Femur (tissue), 1 donor: ENCODE results near the gene BMP6.

Experiments used
- DNase-seq: peaks from one replicate; pipeline ENCODE4 v3.0.0-alpha.2; 2017

Gene BMP6

DNA sequence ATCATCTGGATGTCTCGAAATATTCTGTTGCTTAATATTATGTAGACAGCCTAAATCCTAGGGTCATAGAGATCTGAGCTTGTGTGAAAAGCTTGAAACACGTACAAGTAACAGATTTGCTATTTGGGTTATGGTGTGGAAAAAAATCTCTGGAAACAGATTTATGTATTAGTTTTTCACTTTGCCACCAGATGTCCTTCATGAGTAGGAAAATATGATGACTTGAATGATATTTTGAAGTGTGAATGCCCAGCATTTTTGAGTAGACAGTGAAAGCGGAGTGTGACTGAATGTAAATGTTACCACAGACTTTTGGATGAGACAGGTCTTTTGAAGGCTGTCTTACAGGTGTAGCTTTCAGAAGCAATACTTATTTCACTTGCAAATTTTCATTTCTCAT, 4.2 kb upstream of the BMP6 start:
- no peak for DNase-seq

DNA sequence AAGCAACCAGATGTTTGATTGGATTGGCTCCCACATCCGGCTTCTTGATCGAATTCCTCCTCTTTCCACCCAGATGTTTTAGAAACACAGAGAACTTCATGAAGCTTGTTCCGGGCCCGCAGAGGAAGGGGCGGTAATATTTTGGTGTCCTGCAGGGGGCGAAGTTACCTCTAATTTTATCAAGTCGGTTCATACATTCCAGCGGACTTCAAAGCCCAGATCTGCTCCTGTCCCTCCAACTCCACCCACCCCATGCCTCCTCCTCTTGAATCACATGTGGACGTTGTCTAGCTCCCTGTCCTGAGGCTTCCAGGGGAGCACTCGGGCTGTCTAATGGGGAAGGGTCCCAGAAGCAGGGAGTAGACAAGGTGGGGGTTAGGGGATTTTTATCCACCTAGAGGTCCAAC, 2.9 kb upstream of the BMP6 start:
- peak; percentile 87 for DNase-seq

DNA sequence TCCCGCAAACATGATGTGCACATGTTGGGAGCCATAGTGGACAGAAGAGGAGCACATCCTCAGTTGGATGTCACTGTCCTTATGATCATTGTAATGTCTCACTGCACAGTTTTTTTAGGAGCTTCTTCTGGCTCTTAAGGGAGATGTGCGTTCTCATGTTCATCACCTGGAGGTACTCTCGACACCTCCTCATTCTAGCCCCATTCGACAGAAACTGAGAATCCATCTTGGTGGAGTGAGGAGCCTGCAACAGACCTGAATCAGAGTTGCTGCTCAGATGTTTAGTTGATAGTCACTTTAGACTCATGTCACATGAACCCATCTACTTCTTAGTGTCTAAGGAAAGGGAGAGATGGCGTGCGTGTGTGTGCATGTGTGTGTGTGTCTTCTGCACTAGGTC, 2.3 kb upstream of the BMP6 start:
- no peak for DNase-seq

DNA sequence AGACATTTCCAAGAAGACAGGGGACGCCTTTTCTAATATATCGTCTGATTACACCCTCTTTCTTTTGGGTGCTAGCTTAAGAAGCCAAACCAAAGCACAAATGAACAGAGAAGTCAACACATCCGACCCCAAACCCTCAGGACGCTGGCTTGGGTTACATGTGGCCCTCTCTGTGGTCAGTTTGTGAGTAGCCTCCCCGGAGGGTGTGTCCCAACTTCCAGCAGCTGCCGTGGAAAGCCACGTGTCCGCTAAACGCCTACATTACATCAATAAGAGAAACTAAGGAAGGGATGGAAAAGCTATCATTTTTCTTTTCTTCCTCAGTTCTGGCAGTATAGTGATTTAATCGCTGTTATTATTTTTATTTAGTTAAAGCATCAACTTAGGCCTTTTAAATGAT, 487 bp upstream of the BMP6 start:
- peak; percentile 51 for DNase-seq

DNA sequence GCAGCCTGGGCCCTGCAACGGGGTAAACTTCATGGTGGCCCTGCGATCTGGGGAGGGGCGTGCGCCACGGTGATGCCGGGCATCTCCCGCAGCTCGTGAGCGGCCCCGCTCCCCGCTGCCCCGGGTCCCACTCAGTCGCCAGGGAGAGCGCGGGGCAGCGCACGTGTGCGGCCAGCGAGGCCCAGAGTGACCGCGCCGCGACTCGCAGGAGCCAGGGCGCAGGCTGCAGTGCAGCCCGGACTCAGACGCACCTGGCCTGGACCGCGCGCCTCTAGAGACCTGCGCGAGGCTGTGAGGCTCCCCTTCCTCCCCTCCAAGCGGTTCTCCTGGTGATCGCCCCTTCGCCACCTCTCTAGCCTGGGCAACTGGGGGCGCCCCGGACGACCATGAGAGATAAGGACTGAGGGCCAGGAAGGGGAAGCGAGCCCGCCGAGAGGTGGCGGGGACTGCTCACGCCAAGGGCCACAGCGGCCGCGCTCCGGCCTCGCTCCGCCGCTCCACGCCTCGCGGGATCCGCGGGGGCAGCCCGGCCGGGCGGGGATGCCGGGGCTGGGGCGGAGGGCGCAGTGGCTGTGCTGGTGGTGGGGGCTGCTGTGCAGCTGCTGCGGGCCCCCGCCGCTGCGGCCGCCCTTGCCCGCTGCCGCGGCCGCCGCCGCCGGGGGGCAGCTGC, 652 bp downstream of the BMP6 start:
- peak; percentile 26 for DNase-seq

DNA sequence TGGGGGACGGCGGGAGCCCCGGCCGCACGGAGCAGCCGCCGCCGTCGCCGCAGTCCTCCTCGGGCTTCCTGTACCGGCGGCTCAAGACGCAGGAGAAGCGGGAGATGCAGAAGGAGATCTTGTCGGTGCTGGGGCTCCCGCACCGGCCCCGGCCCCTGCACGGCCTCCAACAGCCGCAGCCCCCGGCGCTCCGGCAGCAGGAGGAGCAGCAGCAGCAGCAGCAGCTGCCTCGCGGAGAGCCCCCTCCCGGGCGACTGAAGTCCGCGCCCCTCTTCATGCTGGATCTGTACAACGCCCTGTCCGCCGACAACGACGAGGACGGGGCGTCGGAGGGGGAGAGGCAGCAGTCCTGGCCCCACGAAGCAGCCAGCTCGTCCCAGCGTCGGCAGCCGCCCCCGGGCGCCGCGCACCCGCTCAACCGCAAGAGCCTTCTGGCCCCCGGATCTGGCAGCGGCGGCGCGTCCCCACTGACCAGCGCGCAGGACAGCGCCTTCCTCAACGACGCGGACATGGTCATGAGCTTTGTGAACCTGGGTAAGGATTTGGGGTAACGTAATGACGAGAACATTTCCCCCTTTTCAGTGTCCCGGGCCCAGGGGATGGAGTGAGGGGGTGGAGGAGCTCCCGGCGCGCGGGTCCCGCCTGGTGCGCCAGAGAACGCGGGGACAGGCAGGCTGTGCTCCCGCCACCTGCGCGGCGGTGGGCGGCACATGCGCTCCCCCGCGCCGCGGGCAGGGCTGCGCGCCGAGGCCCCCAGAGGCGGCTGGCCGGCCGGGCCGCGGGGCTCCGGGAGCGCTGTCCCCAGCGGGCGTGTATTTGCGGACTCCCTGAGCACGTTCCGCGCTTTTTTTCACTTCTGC, 1.4 kb downstream of the BMP6 start:
- peak; percentile 44 for DNase-seq

DNA sequence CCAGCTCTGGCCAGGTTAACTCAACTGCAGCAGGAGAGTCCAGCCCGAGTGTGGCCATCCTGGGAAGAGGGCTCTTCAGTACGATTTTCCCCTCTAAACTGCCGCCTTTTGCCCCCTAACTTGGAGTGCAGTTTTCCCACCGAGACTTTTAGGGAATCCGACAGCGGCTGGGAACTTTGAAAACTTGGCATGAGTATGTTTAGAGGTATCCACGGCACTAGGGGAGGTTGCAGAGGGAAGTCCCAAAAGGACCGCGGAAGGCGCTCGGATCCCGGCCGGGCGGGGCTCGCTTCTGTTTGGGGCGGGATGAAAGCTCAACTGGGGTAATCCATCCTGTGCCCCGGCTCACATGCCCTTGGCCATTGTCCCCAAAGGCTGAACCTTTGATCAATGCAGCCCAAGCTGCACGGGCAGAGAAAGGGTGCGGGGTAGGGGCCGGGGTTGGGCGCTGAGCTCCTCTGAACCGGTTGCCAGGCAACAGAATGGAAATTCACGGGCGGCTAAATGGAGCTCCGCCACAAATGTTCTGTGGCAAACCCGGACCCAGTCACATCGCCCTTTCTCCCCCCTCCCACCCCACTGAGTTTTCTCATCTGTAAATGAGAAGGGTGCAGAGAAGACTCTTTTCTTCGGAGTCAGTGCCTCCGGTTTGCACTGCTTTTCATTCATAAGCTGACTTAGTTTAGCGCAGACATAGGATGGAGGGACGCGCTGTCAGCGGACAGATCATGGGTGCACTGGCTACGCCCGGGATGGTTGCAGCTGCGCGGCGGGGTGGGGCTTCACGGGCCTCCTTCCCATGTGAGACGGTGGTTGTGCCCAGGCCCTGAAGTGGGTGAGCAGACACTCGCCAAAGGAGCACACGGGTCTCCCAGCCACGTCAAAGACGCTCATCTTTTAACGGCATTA, 2.3 kb downstream of the BMP6 start:
- DNase-seq = peak; percentile 58

DNA sequence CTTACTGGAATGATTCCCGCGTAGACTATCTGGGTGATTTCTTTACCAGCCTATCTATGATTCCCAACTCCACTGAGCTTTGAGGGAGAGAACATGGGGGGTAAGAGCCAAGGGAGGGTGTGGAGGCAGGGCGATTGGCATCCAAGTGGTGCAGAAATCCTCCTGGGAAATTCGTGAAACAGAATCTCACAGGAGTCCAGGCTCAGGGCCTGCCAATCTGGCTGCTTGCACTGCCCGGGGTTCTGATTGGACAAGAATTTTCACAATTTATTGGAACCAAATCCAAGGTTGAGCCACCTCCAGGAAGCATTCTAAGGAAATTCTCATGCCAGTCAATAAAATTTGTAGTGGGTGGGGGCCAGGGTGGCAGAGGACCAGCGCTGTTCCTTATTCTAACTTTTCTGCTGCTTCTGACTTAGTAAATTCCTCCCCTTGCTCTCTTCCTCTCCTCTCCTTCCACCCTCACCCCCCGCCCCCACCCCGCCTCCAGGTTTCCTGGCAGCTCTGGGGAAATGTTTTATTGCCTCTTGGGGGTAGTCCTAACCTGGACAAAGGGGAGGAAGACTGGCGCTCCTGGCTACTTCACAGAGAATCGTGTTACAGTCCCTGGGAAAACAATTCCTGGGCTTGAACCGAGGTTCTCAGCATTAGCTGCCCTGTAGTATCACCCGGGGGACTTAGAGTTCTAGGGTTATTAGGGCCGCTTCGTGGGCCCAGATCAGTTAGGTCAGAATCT, 3.1 kb downstream of the BMP6 start:
- no peak for DNase-seq

DNA sequence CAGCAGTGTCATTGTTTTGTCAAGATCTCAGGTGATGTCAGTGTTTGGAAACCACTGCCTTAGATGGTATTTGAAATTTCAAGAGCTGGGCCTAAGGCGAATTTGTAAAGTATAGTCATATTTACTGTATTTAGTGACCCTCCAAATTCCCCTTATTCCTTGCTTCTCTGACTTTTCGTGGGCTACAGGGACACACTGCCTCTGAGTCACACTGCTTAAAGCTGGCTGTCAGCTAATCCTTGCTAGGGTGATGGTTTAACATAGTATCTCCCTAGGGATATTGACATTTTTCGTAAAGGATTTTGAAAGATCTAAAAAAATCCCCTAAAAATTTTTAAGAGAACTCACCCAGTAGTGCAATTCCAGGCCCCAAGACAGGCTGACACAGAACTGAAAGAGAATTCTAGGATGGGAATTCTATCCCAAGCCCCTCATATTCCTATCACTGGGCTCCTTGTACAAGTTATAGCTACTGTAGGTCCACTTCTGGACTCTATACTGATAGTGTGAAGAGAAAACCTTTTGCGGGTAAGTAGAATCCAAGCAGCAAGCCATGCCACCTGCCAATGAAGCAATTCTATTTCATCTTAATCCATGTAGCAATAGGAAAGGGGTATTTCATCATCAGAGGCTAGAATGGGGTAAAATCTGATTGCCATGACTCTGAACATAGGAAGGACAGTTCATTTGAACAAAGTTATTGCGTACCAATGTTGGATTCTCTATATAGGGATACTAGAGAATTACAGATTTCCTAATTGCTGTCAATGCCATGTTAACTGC, 4.3 kb downstream of the BMP6 start:
- DNase-seq = no peak

DNA sequence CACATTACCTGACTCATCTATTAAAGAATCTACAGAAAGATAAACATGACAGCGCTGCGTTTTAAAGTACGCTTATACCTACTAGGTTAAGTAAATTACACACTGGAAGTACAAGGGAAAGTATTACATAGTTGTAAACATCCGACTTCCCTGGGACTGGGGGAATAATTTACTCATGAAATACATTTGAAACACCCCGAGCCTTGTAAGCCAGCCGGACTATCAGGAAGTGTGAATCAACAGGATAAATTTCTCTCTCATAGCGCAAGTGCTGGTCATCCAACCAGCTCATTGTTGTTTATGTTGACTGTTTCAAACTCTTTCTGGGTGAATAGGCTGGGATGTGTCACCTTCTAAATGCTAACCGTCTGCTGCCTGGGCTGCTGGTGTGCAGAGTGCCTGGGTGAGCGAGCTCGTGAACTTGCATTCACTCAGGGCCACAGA, 4.9 kb downstream of the BMP6 start:
- DNase-seq = no peak

DNA sequence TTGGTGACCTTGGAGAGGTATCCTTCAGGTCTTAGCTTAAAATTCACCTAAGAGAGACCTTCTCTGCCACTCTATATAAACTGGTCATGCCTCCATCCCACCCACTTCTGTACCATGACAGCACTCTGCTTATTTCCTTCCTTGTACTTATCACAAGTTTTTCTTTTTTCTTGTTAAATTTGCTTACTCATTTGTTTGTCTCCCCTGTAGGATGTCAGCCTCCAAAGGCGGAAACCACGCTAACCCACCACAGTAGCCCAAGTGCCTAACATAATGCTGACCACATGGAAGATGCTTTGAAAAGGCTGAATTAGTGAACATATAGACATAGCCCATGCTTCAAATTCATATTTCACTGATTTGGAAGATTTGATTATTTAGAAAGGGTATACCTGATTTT, 5.4 kb downstream of the BMP6 start:
- no peak for DNase-seq

DNA sequence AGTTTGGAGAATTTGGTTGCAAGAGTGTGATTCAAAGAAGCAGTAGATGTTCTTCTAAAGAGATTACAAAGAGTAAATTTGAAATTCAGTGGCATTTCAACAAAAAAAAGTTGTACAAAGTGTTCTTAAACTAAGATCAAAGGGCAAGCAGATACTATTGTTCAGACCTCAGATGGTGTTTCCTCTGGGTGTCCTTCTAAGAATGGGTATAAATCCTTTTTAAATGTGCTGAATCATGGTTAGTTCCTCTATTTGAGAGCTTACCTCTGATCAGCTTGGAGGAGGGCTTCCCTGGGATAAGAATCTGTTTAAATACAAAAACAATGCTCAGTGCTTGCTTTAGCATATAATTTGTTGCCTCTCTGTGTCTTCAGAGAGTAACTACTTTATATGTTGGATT, 6.3 kb downstream of the BMP6 start:
- no peak for DNase-seq

DNA sequence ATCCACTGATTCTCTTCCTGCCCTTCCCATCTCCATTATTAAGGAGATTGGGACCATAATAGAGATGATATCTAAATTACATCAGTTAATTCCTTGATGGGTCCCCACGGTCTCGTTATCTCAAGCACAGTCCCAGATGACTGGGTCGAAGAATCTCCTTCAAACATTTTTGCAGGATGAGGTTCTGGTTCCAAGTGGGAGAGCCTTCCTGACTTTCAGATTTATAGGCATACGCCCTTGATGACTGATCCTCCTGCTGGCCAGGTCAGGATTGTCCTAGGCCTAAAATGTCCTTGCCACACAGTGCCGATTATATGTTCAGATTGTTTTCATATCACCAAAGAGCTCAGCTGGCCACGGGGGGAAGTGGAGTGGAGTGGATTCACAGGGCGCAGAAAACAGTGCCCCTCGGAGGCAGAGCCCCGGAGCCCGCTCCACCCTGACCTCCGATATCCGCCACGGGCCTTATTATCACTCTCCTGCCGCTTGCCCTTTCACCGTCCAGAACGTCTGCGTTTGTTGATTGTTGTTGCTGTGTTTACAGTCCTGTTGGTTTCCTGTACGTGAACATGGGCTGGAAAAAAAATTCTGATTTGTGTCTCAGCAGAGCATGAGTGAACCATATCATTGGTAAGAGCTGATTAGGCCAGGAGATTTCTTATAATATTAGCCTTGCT, 8.9 kb downstream of the BMP6 start:
- no peak for DNase-seq

DNA sequence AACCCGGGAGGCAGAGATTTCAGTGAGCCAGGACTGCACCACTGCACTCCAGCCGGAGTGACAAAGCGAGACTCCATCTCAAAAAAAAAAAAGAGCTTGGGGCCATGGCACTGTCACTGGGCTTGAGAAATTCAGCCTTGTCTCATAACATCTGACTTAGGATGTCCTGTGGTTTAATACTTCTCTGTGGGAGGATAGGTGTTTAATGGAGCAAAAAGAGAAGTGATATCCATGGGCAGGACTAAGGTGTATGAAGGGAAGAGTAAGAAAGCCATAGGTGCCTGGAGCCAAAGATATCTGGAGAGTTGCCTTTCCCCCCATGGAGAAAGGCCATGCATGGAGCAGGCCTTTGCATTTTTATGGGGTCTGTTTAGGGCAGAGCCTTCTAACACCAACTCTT, 11.2 kb downstream of the BMP6 start:
- DNase-seq = no peak

DNA sequence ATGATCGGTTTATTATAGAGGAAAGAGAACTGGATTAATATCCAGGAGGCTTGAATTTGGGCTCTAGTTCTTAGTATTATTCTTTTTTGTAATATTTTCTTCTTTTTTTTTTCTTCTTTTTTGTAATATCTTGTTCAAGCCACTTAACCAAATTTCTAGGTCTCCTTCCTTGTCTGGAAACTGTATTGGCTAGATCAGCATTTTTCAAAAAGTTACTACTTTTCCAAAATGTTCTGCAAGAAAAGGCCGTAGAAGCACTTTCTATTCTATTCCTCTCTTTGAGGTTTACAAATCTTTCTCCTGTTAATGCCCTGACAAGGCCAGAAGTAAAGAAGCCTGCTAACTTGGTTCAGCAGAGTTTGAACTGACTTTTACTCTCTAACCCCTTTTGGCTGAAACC, 12.0 kb downstream of the BMP6 start:
- no peak for DNase-seq

DNA sequence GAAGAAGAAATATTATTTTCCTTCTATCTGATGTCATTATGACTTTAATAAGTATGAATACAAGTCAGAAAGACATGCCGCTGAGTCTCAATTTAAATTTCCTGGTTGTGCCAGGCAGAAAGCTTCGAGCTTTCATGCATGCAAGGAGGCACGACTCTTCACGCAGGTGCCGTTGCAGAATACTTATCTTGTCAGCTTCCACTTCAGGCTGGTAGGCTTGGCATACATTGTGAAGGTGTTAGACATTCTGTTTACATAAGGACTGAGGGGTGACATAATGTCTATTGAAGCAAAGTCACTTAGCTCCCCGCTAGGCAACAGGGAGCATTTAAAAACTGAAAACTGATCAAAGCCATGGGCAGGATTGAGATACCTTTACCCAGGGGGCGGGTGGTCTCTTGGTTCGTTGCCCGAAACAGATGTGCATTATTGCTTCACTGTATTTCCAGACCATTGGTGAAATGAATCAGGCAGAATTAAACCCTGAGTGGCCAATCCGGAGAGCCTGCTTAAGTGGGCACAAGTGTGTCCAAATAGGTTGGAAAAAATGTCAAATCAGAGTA, 16.4 kb downstream of the BMP6 start:
- no peak for DNase-seq

DNA sequence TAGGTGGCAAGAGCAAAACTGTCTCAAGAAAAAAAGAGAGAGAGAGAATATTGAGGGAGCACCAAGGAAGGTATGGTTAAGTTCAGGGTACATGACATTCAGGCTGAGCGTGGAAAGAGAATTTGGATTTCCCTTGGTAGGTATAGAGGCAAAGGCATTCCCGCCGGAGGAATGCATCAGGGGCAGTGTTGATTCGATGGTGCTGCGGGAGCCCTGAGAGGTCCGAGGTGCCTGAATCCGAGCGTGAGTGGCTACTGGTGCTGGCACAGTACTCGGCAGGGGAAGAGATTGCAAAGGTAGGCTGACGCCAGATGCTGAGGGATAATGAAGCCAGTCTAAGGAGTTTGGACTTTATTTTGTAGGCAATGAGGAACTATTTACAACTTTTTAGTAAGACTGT, 20.0 kb downstream of the BMP6 start:
- no peak for DNase-seq

DNA sequence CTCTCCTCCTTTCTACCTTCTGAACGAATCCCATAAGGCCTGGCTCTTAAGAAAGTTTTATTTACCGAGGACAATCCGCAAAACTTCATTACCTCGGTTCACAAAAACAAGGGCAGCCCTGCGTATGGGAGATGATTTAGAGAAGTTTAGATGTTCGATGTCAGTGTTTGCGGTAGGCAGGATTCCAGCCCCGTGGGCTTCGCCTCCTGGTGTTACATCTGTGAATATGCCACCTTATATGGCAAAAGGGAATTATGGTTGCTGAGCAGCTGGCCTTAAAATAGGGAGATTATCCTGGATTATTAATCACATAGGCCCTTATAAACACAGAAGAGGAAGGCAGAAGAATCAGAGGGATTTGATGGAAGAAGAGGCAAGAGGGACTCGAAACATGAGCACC, 21.1 kb downstream of the BMP6 start:
- no peak for DNase-seq

DNA sequence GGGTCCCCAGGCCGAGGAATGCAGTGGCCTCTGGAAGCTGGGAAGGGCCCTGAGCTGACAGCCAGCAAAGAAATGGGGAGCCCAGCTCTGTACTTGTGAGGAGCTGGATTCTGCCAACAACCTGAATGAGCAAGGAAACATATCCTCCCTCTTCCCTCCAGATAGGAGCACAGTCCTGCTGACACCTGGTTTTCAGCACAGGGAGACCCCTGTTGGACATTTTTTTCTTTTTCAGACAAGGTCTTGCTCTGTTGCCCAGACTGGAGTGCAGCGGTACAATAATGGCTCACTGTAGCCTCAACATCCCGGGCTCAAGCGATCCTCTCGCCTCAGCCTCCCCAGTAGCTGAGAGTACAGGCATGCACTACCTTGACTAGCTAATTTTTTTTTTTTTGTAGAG, 21.5 kb downstream of the BMP6 start:
- no peak for DNase-seq

DNA sequence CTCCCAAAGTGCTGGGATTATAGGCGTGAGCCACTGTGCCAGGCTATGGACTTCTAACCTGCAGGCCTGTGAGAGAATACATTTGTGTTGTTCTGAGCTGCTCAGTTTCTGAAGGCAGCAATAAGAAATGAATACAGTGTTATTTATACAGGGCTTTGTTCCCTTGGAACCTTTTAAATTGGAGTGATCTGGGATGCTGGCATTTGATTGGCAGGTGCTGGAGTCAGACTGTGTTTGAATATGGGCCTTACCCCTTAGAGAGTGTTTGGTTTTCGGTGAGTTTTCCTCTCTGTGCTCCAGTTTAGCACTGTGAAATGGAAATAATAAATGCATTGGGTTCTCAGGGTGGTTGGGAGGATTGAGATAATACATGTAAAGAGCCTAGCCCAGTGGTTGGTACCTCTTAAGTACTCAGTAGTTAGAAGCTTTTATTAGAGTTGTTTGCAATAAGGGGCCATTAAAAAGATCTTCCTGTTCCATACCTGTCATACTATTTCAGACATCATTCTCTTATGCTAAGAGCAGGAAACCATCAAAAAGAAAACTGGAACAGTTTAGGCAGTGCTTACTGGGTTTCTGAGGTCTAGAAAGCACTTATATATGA, 22.1 kb downstream of the BMP6 start:
- DNase-seq = no peak

DNA sequence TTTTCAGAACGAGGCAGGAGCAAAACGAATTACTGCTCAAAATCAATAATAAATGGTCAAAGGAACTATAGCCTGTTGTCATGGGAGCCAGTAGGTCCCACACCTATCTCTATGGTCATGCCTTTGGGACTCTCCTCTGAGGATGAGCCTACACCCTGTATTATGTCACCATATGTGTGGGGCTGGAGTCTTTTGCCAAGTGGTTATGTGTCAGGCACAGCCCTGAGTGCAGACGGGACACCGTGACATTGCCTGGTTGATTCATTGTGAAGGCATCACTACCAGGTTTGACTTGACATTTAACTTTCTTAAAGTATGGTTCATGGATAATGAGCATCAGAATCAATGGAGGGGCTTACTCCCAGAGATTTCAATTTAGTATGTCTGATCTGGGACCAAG, 23.6 kb downstream of the BMP6 start:
- no peak for DNase-seq
